Thyroid gland (tissue), 4 donors: Measurements from ENCODE around the gene NSFL1C. TPM values are rescaled to one million over a fixed set of nuclear protein-coding genes. Genes with fewer than 3 reads are reported as not detected.

ENCODE experiments used
- DNase-seq, 2 donors: peaks; one replicate each; pipeline ENCODE4 v3.0.0-alpha.2; 2019
- H3K27ac ChIP-seq, 3 donors: fragments of 200-600 bp; sonication (generic); 1 replicate in 2 of 3; 2 replicates in 1 of 3; pipeline ENCODE4 v1.5.1; 2016 to 2019; ENCODE audit warnings: mild to moderate bottlenecking in 1 of 3, moderate library complexity in 1 of 3
- H3K27me3 ChIP-seq: fragments of 200-600 bp; sonication (generic); one replicate; pipeline ENCODE4 v1.5.1; 2019
- H3K36me3 ChIP-seq, 2 donors: fragments of 200-600 bp; sonication (generic); one replicate each; pipeline ENCODE4 v1.5.1; 2016 to 2019
- H3K4me1 ChIP-seq, 2 donors: fragments of 200-600 bp; sonication (generic); one replicate each; pipeline ENCODE4 v1.5.1; 2017 to 2019
- H3K4me3 ChIP-seq, 3 donors: fragments of 200-600 bp; sonication (generic); replicated peaks in 1 of 3; 1 replicate in 2 of 3; 2 replicates in 1 of 3; pipeline ENCODE4 v1.5.1; 2016; ENCODE audit warnings: mild to moderate bottlenecking in 1 of 3
- H3K9me3 ChIP-seq: fragments of 200-600 bp; sonication (generic); one replicate; pipeline ENCODE4 v1.5.1; 2017
- CTCF ChIP-seq, 6 experiments: fragments of 200-600 bp in 3 of 6; fragments of 450-650 bp in 3 of 6; sonication (generic) in 3 of 6; IDR thresholded peaks; one replicate each; pipeline ENCODE4 v1.5.1; 2016 to 2019; ENCODE audit warnings: antibody characterized with exemption in 6 of 6, mild to moderate bottlenecking in 2 of 6, inconsistent platforms in 1 of 6, moderate library complexity in 1 of 6
- POLR2A ChIP-seq, 2 donors: fragments of 450-650 bp; IDR thresholded peaks; one replicate each; pipeline ENCODE4 v1.6.1; 2017; ENCODE audit warnings: antibody characterized with exemption in 2 of 2, mild to moderate bottlenecking in 2 of 2, moderate library complexity in 1 of 2
- WGBS, 2 donors: methylation state at CpG; one replicate each; pipeline ENCODE4 v1.1.5; 2017; 5-methylcytosine and 5-hydroxymethylcytosine counted together
- intact Hi-C: fragments of 100-400 bp; cut with DNase I; formaldehyde crosslinking; loops from one replicate; pipeline ENCODE4 v1.15.1; 2023
- total RNA-seq, 4 donors: library from RNA; depleted of rRNA; stranded (reverse); fragments of >200 nt; gene quantifications; one replicate each; pipeline ENCODE4 v1.2.3, GENCODE V29; 2016

Gene NSFL1C
- total RNA-seq, 4 donors from 2014 or later = 42.2 to 51.3 (median 48.8) TPM

GRCh38 chr20:1392693-1393506 is 73.7 kb downstream of the NSFL1C start, which contains the start of gene FKBP1A:
Gene FKBP1A (minus strand): TSS chr20:1393054. CDS start chr20:1392998, 56 bp downstream.
- no peaks in the 10 kb centered on the region for H3K36me3 ChIP-seq
- WGBS, 2 donors = 3% methylated on average over 17 to 25 of the region's 79 CpGs
- no peaks in the 10 kb centered on the region for H3K27me3 ChIP-seq
- DNase-seq = peak; percentile 92
- peak within 1 kb of the TSS; percentile 57 to 83 (median 73) for H3K4me3 ChIP-seq
- intact Hi-C loops = loop anchor here (2.0 kb wide), 1 partner anchor 68 kb away; no protein-coding TSS in a partner anchor
- TF ChIP-seq POLR2A (IDR thresholded peaks at IDR 0.05) = peak; percentile 91 to 98
- TF ChIP-seq CTCF (IDR thresholded peaks at IDR 0.05) = peak in 2 of 6 experiments; percentile 35 to 37
- H3K4me1 ChIP-seq = peaks cover 42 to 47% of the 10 kb centered on the region in 2 donors
- H3K27ac ChIP-seq = peak within 1 kb of the TSS; percentile 69 to 97 (median 85)
- no peaks in the 10 kb centered on the region for H3K9me3 ChIP-seq

GRCh38 chr20:1392443-1392692 is 74.3 kb downstream of the NSFL1C start:
- intact Hi-C loops = loop anchor here (2.0 kb wide), 1 partner anchor 68 kb away; no protein-coding TSS in a partner anchor
- H3K27me3 ChIP-seq = no peaks in the 10 kb centered on the region
- no peaks in the 10 kb centered on the region for H3K9me3 ChIP-seq
- TF ChIP-seq CTCF (IDR thresholded peaks at IDR 0.05) = no peak
- TF ChIP-seq POLR2A (IDR thresholded peaks at IDR 0.05) = no peak
- no peaks in the 10 kb centered on the region for H3K36me3 ChIP-seq
- H3K4me1 ChIP-seq = peaks cover 47 to 52% of the 10 kb centered on the region in 2 donors
- DNase-seq = peak in 1 of 2 donors; percentile 18
- 0% methylated on average over 3 to 8 of the region's 13 CpGs for whole genome bisulfite sequencing, 2 donors
- H3K27ac ChIP-seq = peak overlapping the region; percentile 31 to 97 (median 85)
- H3K4me3 ChIP-seq = peak overlapping the region; percentile 57 to 83 (median 73)

Other genes with a start within 250 kb of the NSFL1C start
- not detected for gene RAD21L1, start 240.8 kb downstream of the NSFL1C start, total RNA-seq
- gene SNPH, start 200.6 kb downstream of the NSFL1C start, total RNA-seq = 10 to 100 TPM in 3 of 4 donors, 1 to 10 TPM in 1; 9.3 to 16.2 (median 13.6) TPM
- 10 to 100 TPM; 18.0 to 37.6 (median 34.7) TPM for gene SDCBP2, start 137.7 kb downstream of the NSFL1C start, total RNA-seq
- 100 to 1,000 TPM; 142 to 272 (median 189) TPM for gene FKBP1A, start 73.8 kb downstream of the NSFL1C start, total RNA-seq
- gene SIRPB2, start 24.6 kb upstream of the NSFL1C start, total RNA-seq = 1 to 10 TPM; 1.3 to 4.5 (median 2.3) TPM
- gene SIRPD, start 90.9 kb upstream of the NSFL1C start, total RNA-seq = not detected
- gene SIRPB1, start 153.2 kb upstream of the NSFL1C start, total RNA-seq = 1 to 10 TPM in 2 of 4 donors, under 1 TPM in 1, not detected in 1; 0.54 to 5.8 (median 3.2) TPM
- not detected for gene SIRPG, start 190.9 kb upstream of the NSFL1C start, total RNA-seq